A549 treated with dexamethasone at 1 μM for 4 hours (cell line): ENCODE results near the gene MYMK. TPM values are rescaled to one million over a fixed set of nuclear protein-coding genes. Genes with fewer than 3 reads are reported as not detected.

ENCODE experiments used
- total RNA-seq: library from RNA; stranded (reverse); fragments of 200-300 nt; extraction: Qiagen RNA extraction; gene quantifications from 5 replicates; pipeline ENCODE4 v1.2.3, GENCODE V29; 2022

MYMK gene
- total RNA-seq = not detected in 5 replicates

DNA sequence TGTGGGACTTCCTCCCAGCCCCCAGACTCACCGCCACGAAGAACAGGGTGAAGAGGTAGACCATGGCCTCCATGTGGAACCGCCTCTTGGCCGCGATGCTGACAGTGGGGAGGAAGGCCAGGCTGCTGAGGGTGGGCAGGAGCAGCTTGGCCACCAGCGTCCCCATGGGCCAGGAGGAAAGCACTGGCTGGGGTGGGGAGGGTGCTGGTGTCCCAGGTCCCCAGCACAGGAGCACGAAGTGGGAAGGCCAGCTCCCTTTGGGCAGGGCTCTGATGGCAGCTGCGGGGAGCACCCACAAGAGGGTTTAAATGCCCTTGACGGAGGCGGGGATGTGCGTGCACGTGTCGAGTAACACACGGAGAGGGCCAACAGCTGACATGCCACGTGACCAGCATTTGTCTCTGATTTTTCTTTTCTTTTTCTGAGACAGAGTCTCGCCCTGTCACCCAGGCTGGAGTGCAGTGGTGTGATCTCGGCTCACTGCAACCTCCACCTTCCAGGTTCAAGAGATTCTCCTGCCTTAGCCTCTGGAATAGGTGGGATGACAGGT lies at the start of gene MYMK:
Gene MYMK, minus strand, starts transcription at position 281 of the 550 bp plus-strand sequence. Its CDS starts 115 bp downstream, at position 166.

DNA sequence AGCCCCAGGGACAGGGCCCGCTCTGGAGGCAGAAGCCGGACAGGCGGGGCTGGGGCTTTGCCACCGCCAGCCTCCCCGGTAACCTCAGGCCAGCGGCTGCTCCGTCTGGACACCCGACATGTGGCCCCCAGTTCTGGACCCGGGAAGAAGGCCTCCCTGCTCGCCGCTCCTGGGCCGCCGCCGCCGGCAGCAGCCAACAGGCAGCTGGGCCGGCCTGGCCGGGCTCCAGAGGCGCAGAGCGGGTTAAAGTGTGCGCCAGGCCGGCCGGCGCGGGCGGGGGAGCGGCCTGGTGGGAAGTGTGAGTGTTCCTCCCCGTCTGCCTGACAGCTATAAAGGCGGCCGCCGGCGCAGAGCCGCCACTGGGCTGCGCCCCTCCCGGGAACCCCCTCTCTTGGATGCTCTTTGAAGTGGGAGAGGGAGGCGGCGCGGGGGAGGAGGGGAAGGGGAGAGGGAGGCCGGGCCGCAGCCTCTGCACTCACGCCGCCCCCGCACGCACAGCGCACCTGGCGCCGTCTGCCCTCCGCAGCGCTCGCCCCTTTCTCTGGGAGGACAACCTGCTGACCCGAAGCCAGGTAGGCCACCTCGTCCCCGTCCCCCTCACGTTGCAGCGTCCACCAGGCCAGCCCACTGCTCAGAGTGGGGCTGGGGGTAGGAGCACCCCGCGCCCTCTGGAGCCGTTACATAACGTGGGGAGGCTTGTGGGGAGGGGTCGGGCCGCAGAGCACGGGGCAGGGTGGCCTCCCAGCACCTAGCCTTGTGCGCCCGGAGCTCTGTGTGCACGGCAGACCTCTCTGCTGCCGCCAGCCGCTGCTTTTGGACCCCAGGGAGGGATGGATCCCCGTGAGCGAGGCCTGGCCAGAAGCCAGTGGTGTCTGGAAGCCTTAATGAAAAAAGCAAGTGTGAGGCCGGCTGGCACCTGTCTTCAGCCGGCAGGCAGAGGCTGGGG lies 9.9 kb upstream of the MYMK start, which contains the start of gene ADAMTSL2:
Gene ADAMTSL2, plus strand, starts transcription at position 359 of the 946 bp plus-strand sequence. CDS start 2,009 bp downstream, outside the sequence.

GRCh38 chr9:133478851-133479711 lies 45.7 kb downstream of the MYMK start, which contains the start of gene SLC2A6:
Gene SLC2A6, minus strand, starts transcription at chr9:133479099. Its CDS starts 40 bp downstream, at chr9:133479059.

Other genes with a start within 250 kb of the MYMK start
- not detected in 5 replicates for gene ABO, start 249.8 kb downstream of the MYMK start, total RNA-seq
- 19.8 to 27.8 TPM (median 23.8 TPM) in 5 replicates for gene SURF6, start 188.8 kb downstream of the MYMK start, total RNA-seq
- 19.2 to 29.6 TPM (median 29.4 TPM) in 5 replicates for gene MED22, start 176.8 kb downstream of the MYMK start, total RNA-seq
- 3,041 to 3,423 TPM (median 3,202 TPM) in 5 replicates for gene RPL7A, start 176.7 kb downstream of the MYMK start, total RNA-seq
- 36.0 to 40.4 TPM (median 37.1 TPM) in 5 replicates for gene SURF1, start 168.5 kb downstream of the MYMK start, total RNA-seq
- gene SURF2, start 168.4 kb downstream of the MYMK start, total RNA-seq = 40.8 to 52.9 TPM (median 47.3 TPM) in 5 replicates
- gene SURF4, start 148.9 kb downstream of the MYMK start, total RNA-seq = 168 to 224 TPM (median 215 TPM) in 5 replicates
- 0.44 to 1.2 TPM (median 0.73 TPM) in 5 replicates for gene STKLD1, start 148.6 kb downstream of the MYMK start, total RNA-seq
- gene REXO4, start 106.9 kb downstream of the MYMK start, total RNA-seq = 27.2 to 37.6 TPM (median 33.8 TPM) in 5 replicates
- 0.30 to 0.49 TPM (median 0.40 TPM) in 5 replicates for gene ADAMTS13, start 102.6 kb downstream of the MYMK start, total RNA-seq
- gene CACFD1, start 65.0 kb downstream of the MYMK start, total RNA-seq = 2.5 to 5.0 TPM (median 4.2 TPM) in 5 replicates
- gene SLC2A6, start 45.9 kb downstream of the MYMK start, total RNA-seq = 12.7 to 20.1 TPM (median 17.2 TPM) in 5 replicates
- gene ADAMTSL2, start 9.7 kb upstream of the MYMK start, total RNA-seq = not detected in 5 replicates
- not detected in 5 replicates for gene FAM163B, start 84.4 kb upstream of the MYMK start, total RNA-seq
- not detected in 5 replicates for gene DBH, start 111.4 kb upstream of the MYMK start, total RNA-seq
- gene SARDH, start 213.4 kb upstream of the MYMK start, total RNA-seq = 0.04 to 0.19 TPM (median 0.12 TPM) in 5 replicates